Astrocyte (in vitro differentiated cells and primary cell): ENCODE results near the gene KIAA1328. TPM values are rescaled to one million over a fixed set of nuclear protein-coding genes. Genes with fewer than 3 reads are reported as not detected.

Experiments
- DNase-seq: peaks from one replicate; pipeline ENCODE4 v3.0.0-alpha.2; 2010; ENCODE audit warnings: low read depth
- FAIRE-seq: peaks from 2 replicates; lab custom pipeline; 2011; peaks lifted over from hg19 to GRCh38; lab: Jason Lieb, UNC
- H2AFZ ChIP-seq: 2 replicates; pipeline ENCODE4 v1.6.0; 2012; ENCODE audit warnings: low read depth, low read length, inconsistent platforms
- H3K27ac ChIP-seq: 2 replicates; pipeline ENCODE4 v1.5.1; 2011; ENCODE audit warnings: low read depth, low read length, inconsistent platforms
- H3K27me3 ChIP-seq: 2 replicates; pipeline ENCODE4 v1.6.0; 2011; ENCODE audit warnings: low read length, inconsistent platforms; ENCODE audit not compliant: insufficient read depth
- H3K36me3 ChIP-seq: 2 replicates; pipeline ENCODE4 v1.5.1; 2011; ENCODE audit warnings: low read length, inconsistent platforms; ENCODE audit not compliant: insufficient read depth
- H3K4me1 ChIP-seq: 2 replicates; pipeline ENCODE4 v1.5.1; 2011; ENCODE audit warnings: low read length, inconsistent platforms; ENCODE audit not compliant: insufficient read depth
- H3K4me2 ChIP-seq: 2 replicates; pipeline ENCODE4 v1.6.0; 2012; ENCODE audit warnings: low read length, inconsistent platforms
- H3K4me3 ChIP-seq: 2 replicates; pipeline ENCODE4 v1.5.1; 2011; ENCODE audit warnings: low read depth, mild to moderate bottlenecking, low read length, inconsistent platforms; ENCODE audit not compliant: insufficient read depth
- H3K79me2 ChIP-seq: 2 replicates; pipeline ENCODE4 v1.6.0; 2012; ENCODE audit warnings: mild to moderate bottlenecking, low read length, inconsistent platforms; ENCODE audit not compliant: insufficient read depth
- H3K9ac ChIP-seq: 2 replicates; pipeline ENCODE4 v1.6.0; 2012; ENCODE audit warnings: mild to moderate bottlenecking, low read length, inconsistent platforms
- H3K9me3 ChIP-seq: 2 replicates; pipeline ENCODE4 v1.5.1; 2012; ENCODE audit warnings: low read depth, mild to moderate bottlenecking, low read length, inconsistent platforms; ENCODE audit not compliant: insufficient read depth
- H4K20me1 ChIP-seq: 2 replicates; pipeline ENCODE4 v1.6.0; 2012; ENCODE audit warnings: low read length, inconsistent platforms; ENCODE audit not compliant: insufficient read depth
- H3K27ac Mint-ChIP-seq: one replicate; pipeline ENCODE4 v1.8.0; 2021; ENCODE audit warnings: mild to moderate bottlenecking, mixed read lengths; ENCODE audit not compliant: unreplicated experiment
- H3K27me3 Mint-ChIP-seq: one replicate; pipeline ENCODE4 v1.8.0; 2021; ENCODE audit warnings: low read depth, mixed read lengths; ENCODE audit not compliant: unreplicated experiment
- H3K36me3 Mint-ChIP-seq: one replicate; pipeline ENCODE4 v1.8.0; 2021; ENCODE audit warnings: low read depth, mixed read lengths; ENCODE audit not compliant: unreplicated experiment
- H3K4me1 Mint-ChIP-seq: one replicate; pipeline ENCODE4 v1.8.0; 2021; ENCODE audit warnings: low read depth, mixed read lengths; ENCODE audit not compliant: unreplicated experiment
- H3K4me3 Mint-ChIP-seq: one replicate; pipeline ENCODE4 v1.8.0; 2021; ENCODE audit warnings: mild to moderate bottlenecking, moderate library complexity, mixed read lengths; ENCODE audit not compliant: unreplicated experiment
- H3K9me3 Mint-ChIP-seq: one replicate; pipeline ENCODE4 v1.8.0; 2021; ENCODE audit warnings: mild to moderate bottlenecking, mixed read lengths; ENCODE audit not compliant: unreplicated experiment
- CTCF ChIP-seq: IDR thresholded peaks from 2 replicates; pipeline ENCODE4 v1.5.1; 2011; ENCODE audit warnings: low read depth, mild to moderate bottlenecking, inconsistent platforms, low read length, moderate library complexity; ENCODE audit not compliant: insufficient read depth
- EZH2 ChIP-seq: IDR thresholded peaks from 2 replicates; pipeline ENCODE4 v1.6.1; 2012; ENCODE audit warnings: mild to moderate bottlenecking, low read length, inconsistent platforms; ENCODE audit not compliant: insufficient read depth
- total RNA-seq: library from RNA; stranded (reverse); gene quantifications from 2 replicates; pipeline ENCODE4 v1.2.1, GENCODE V29; 2021

KIAA1328 gene
- total RNA-seq, 1 donor from 2014 or later, result 3.7 TPM

GRCh38 chr18:36895606-36896005 lies 66.7 kb downstream of the KIAA1328 start:
- no peaks in the 10 kb centered on the region for H3K4me1 ChIP-seq
- H3K79me2 ChIP-seq, result no peaks in the 10 kb centered on the region
- H3K27ac ChIP-seq, result no peak overlapping the region
- no peak overlapping the region for H2AFZ ChIP-seq
- no peak overlapping the region for H3K9ac ChIP-seq
- H3K36me3 ChIP-seq, result no peaks in the 10 kb centered on the region
- no peaks in the 10 kb centered on the region for H3K36me3 Mint-ChIP-seq
- H3K9me3 Mint-ChIP-seq, result no peaks in the 10 kb centered on the region
- H3K4me1 Mint-ChIP-seq, result no peaks in the 10 kb centered on the region
- H3K9me3 ChIP-seq, result no peaks in the 10 kb centered on the region
- no peak overlapping the region for H3K27ac Mint-ChIP-seq
- H3K4me3 ChIP-seq, result no peak overlapping the region
- no peak overlapping the region for H3K4me3 Mint-ChIP-seq
- TF ChIP-seq CTCF (no peak), EZH2 (no peak)
- no peaks in the 10 kb centered on the region for H4K20me1 ChIP-seq
- DNase-seq, result no peak
- H3K27me3 Mint-ChIP-seq, result no peaks in the 10 kb centered on the region
- H3K27me3 ChIP-seq, result no peaks in the 10 kb centered on the region
- FAIRE-seq, result no peak
- no peak overlapping the region for H3K4me2 ChIP-seq

- H3K27me3 Mint-ChIP-seq, result no peaks in the 10 kb centered on the region
- Histone ChIP-seq H3K27me3 (no peaks in the 10 kb centered on the region), H3K4me2 (no peak overlapping the region), H3K4me3 (no peak overlapping the region), H3K9me3 (no peaks in the 10 kb centered on the region), H3K36me3 (no peaks in the 10 kb centered on the region), H4K20me1 (no peaks in the 10 kb centered on the region), H3K9ac (no peak overlapping the region), H3K79me2 (no peaks in the 10 kb centered on the region), H3K27ac (no peak overlapping the region), H2AFZ (no peak overlapping the region), H3K4me1 (no peaks in the 10 kb centered on the region)
- TF ChIP-seq EZH2 (no peak), CTCF (no peak)
- H3K36me3 Mint-ChIP-seq, result no peaks in the 10 kb centered on the region
- no peak for FAIRE-seq
- DNase-seq, result no peak
- no peak overlapping the region for H3K4me3 Mint-ChIP-seq
- H3K4me1 Mint-ChIP-seq, result no peaks in the 10 kb centered on the region
- no peaks in the 10 kb centered on the region for H3K9me3 Mint-ChIP-seq
- no peak overlapping the region for H3K27ac Mint-ChIP-seq
These were observed 68.3 kb downstream of the KIAA1328 start for GRCh38 chr18:36897253-36897652.

- Histone ChIP-seq H3K27me3 (no peaks in the 10 kb centered on the region), H3K79me2 (no peaks in the 10 kb centered on the region), H3K4me2 (no peak overlapping the region), H3K4me1 (no peaks in the 10 kb centered on the region), H4K20me1 (no peaks in the 10 kb centered on the region), H3K9ac (no peak overlapping the region), H3K4me3 (no peak overlapping the region), H3K36me3 (no peaks in the 10 kb centered on the region), H3K27ac (no peak overlapping the region), H2AFZ (no peak overlapping the region), H3K9me3 (no peaks in the 10 kb centered on the region)
- no peak overlapping the region for H3K4me3 Mint-ChIP-seq
- H3K36me3 Mint-ChIP-seq, result no peaks in the 10 kb centered on the region
- H3K4me1 Mint-ChIP-seq, result no peaks in the 10 kb centered on the region
- FAIRE-seq, result no peak
- no peak for TF ChIP-seq EZH2
- no peak for TF ChIP-seq CTCF
- no peaks in the 10 kb centered on the region for H3K27me3 Mint-ChIP-seq
- H3K9me3 Mint-ChIP-seq, result no peaks in the 10 kb centered on the region
- DNase-seq, result no peak
- no peak overlapping the region for H3K27ac Mint-ChIP-seq
These were observed 70.4 kb downstream of the KIAA1328 start for GRCh38 chr18:36899289-36899688.
